A549 (cell line): Measurements from ENCODE around the gene ACAA1. TPM values are rescaled to one million over a fixed set of nuclear protein-coding genes. Genes with fewer than 3 reads are reported as not detected.

Experiments
- ATAC-seq, 2 experiments: fragments of 200-7000 bp in 1 of 2; fragments of >200 bp in 1 of 2; cut with Nextera tagmentation in 1 of 2; cut with Tn5 transposase in 1 of 2; 3 replicates each; pipeline versions ENCODE4 v1.8.0 to v1.9.1; 2018 to 2020; ENCODE audit warnings: mild to moderate bottlenecking in 1 of 2, moderate library complexity in 1 of 2
- CTCF ChIA-PET: fragments of 300-600 bp; sonication (Branson Sonifier 250); formaldehyde crosslinking; extraction: SDS; loops from one replicate; lab custom pipeline; 2021; ENCODE audit warnings: antibody characterized with exemption, inconsistent platforms; lab: Yijun Ruan, JAX
- POLR2A ChIA-PET: fragments of 350-600 bp; formaldehyde crosslinking; extraction: SDS; loops from one replicate; lab custom pipeline; 2021; ENCODE audit warnings: antibody characterized with exemption, inconsistent platforms; lab: Yijun Ruan, JAX
- DNase-seq, 2 experiments: peaks; one replicate each; pipeline versions ENCODE4 v3.0.0 to v3.0.0-alpha.2; 2011 to 2016; ENCODE audit warnings: low read depth in 1 of 2, low spot score in 1 of 2
- FAIRE-seq: peaks from 2 replicates; lab custom pipeline; 2011; peaks lifted over from hg19 to GRCh38; lab: Jason Lieb, UNC
- H3K27ac ChIP-seq, 2 experiments: fragments of >200 bp; sonication (Bioruptor Twin); formaldehyde crosslinking; 3 replicates each; pipeline ENCODE4 v1.5.1; 2016 to 2017
- H3K4me1 ChIP-seq: fragments of >200 bp; sonication (Bioruptor Twin); formaldehyde crosslinking; 3 replicates; pipeline ENCODE4 v1.6.1; 2016
- H3K4me2 ChIP-seq: fragments of >200 bp; sonication (Bioruptor Twin); formaldehyde crosslinking; 3 replicates; pipeline ENCODE4 v1.6.1; 2016
- H3K4me3 ChIP-seq: fragments of >200 bp; sonication (Bioruptor Twin); formaldehyde crosslinking; 3 replicates; pipeline ENCODE4 v1.5.1; 2016
- H3K9me3 ChIP-seq: fragments of >200 bp; sonication (Bioruptor Twin); formaldehyde crosslinking; 3 replicates; pipeline ENCODE4 v1.6.1; 2016
- BHLHE40 ChIP-seq: IDR thresholded peaks from 2 replicates; pipeline ENCODE4 v1.6.1; 2012; ENCODE audit warnings: low read depth, low read length, inconsistent platforms
- CBX2 ChIP-seq: fragments of 200-600 bp; sonication (generic); IDR thresholded peaks from 2 replicates; pipeline ENCODE4 v1.6.1; 2016; ENCODE audit warnings: low read depth, mild to moderate bottlenecking, borderline replicate concordance
- EHF ChIP-seq: fragments of 250-450 bp; sonication (Bioruptor Pico); IDR thresholded peaks from 2 replicates; pipeline ENCODE4 v1.5.0; 2020; ENCODE audit warnings: mild to moderate bottlenecking
- FOSB ChIP-seq: fragments of 250-450 bp; sonication (Bioruptor Pico); IDR thresholded peaks from 2 replicates; pipeline ENCODE4 v1.5.0; 2020; ENCODE audit warnings: mild to moderate bottlenecking, moderate library complexity
- FOXS1 ChIP-seq: fragments of 250-450 bp; sonication (Bioruptor Pico); IDR thresholded peaks from 2 replicates; pipeline ENCODE4 v1.5.0; 2020; ENCODE audit warnings: mild to moderate bottlenecking, moderate library complexity
- HEYL ChIP-seq: fragments of 250-450 bp; sonication (Bioruptor Pico); IDR thresholded peaks from 2 replicates; pipeline ENCODE4 v1.8.0; 2021; ENCODE audit warnings: mild to moderate bottlenecking, moderate library complexity
- HOXA7 ChIP-seq: fragments of 250-450 bp; sonication (Bioruptor Pico); IDR thresholded peaks from 2 replicates; pipeline ENCODE4 v1.5.0; 2020; ENCODE audit warnings: mild to moderate bottlenecking, moderate library complexity
- HOXB13 ChIP-seq: fragments of 250-450 bp; sonication (Bioruptor Pico); IDR thresholded peaks from 2 replicates; pipeline ENCODE4 v1.5.0; 2020; ENCODE audit warnings: low read depth, mild to moderate bottlenecking, moderate library complexity
- JUN ChIP-seq, 2 experiments: fragments of >200 bp; sonication (Bioruptor Twin); formaldehyde crosslinking; IDR thresholded peaks; 2 replicates in 1 of 2; 3 replicates in 1 of 2; pipeline ENCODE4 v1.6.1; 2016 to 2017
- JUNB ChIP-seq: fragments of >200 bp; sonication (Bioruptor Twin); formaldehyde crosslinking; IDR thresholded peaks from 2 replicates; pipeline ENCODE4 v1.6.1; 2016
- MAFK ChIP-seq: fragments of 450-650 bp; IDR thresholded peaks from 2 replicates; pipeline ENCODE4 v1.6.1; 2014; ENCODE audit not compliant: partially characterized antibody
- MAX ChIP-seq: IDR thresholded peaks from 2 replicates; pipeline ENCODE4 v1.6.1; 2012
- MYC ChIP-seq: IDR thresholded peaks from 2 replicates; pipeline ENCODE4 v1.6.1; 2012; ENCODE audit warnings: mild to moderate bottlenecking, inconsistent platforms, low read length, improper control_type of control experiment, borderline replicate concordance
- NPAS2 ChIP-seq: fragments of 250-450 bp; sonication (Bioruptor Pico); IDR thresholded peaks from 2 replicates; pipeline ENCODE4 v1.8.0; 2022; ENCODE audit warnings: mild to moderate bottlenecking, moderate library complexity, borderline replicate concordance
- NR3C1 ChIP-seq: fragments of >200 bp; sonication (Bioruptor Twin); formaldehyde crosslinking; IDR thresholded peaks from 3 replicates; pipeline ENCODE4 v1.6.1; 2017
- POLR2AphosphoS2 ChIP-seq: conservative IDR thresholded peaks from 2 replicates; pipeline ENCODE4 v1.6.1; 2012; ENCODE audit warnings: low read length, improper control_type of control experiment, inconsistent platforms
- RARB ChIP-seq: fragments of 250-450 bp; sonication (Bioruptor Pico); IDR thresholded peaks from 2 replicates; pipeline ENCODE4 v1.8.0; 2021; ENCODE audit warnings: mild to moderate bottlenecking, moderate library complexity
- REST ChIP-seq: fragments of 200-600 bp; sonication (generic); IDR thresholded peaks from 2 replicates; pipeline ENCODE4 v1.6.1; 2016; ENCODE audit warnings: antibody characterized with exemption, mild to moderate bottlenecking, moderate library complexity
- RNF2 ChIP-seq: fragments of 200-600 bp; sonication (generic); IDR thresholded peaks from 2 replicates; pipeline ENCODE4 v1.6.1; 2016; ENCODE audit warnings: low read depth, mild to moderate bottlenecking, antibody characterized with exemption, moderate library complexity, borderline replicate concordance
- SMC3 ChIP-seq: fragments of >200 bp; sonication (Bioruptor Twin); formaldehyde crosslinking; IDR thresholded peaks from 3 replicates; pipeline ENCODE4 v1.6.1; 2018; ENCODE audit warnings: inconsistent platforms
- ZC3H11A ChIP-seq: fragments of 450-650 bp; IDR thresholded peaks from 2 replicates; pipeline ENCODE4 v1.6.1; 2014; ENCODE audit warnings: antibody characterized with exemption, mild to moderate bottlenecking
- ZFP36 ChIP-seq: fragments of 450-650 bp; IDR thresholded peaks from 2 replicates; pipeline ENCODE4 v1.6.1; 2014; ENCODE audit warnings: borderline replicate concordance; ENCODE audit not compliant: partially characterized antibody
- ZNF302 ChIP-seq: fragments of 250-450 bp; sonication (Bioruptor Pico); IDR thresholded peaks from 2 replicates; pipeline ENCODE4 v1.9.0; 2021; ENCODE audit warnings: inconsistent platforms, mild to moderate bottlenecking, moderate library complexity
- WGBS: methylation state at CpG from one replicate; pipeline ENCODE4 v1.1.6; 2017; ENCODE audit errors: missing lambda C conversion rate; 5-methylcytosine and 5-hydroxymethylcytosine counted together
- polyA plus RNA-seq, 4 experiments: library from polyadenylated mRNA; depleted of rRNA in 3 of 4; stranded (reverse); fragments of >200 nt; fragmentation: RNase III in 1 of 4; extraction: RNeasy Plus Mini Kit Qiagen cat#74134 plus additional on column Dnase treatment in 1 of 4; gene quantifications; 2 replicates in 3 of 4; 3 replicates in 1 of 4; pipeline ENCODE4 v1.2.3, GENCODE V29; 2011 to 2017
- TF ChIP-seq, protein P1 (sequence below): IDR thresholded peaks from 2 replicates; pipeline ENCODE4 v1.6.1; 2012
- TF ChIP-seq, protein P2 (sequence below): fragments of >200 bp; sonication (Bioruptor Twin); formaldehyde crosslinking; IDR thresholded peaks from 2 replicates; pipeline ENCODE4 v1.6.1; 2016
- TF ChIP-seq, protein P3 (sequence below): fragments of >200 bp; sonication (Bioruptor Twin); formaldehyde crosslinking; IDR thresholded peaks from 3 replicates; pipeline ENCODE4 v1.5.1; 2016

ACAA1 gene
- polyA plus RNA-seq, 2 of the 4 experiments (the other 2 are of a cell fraction) = 36.8 to 53.2 TPM

DNA sequence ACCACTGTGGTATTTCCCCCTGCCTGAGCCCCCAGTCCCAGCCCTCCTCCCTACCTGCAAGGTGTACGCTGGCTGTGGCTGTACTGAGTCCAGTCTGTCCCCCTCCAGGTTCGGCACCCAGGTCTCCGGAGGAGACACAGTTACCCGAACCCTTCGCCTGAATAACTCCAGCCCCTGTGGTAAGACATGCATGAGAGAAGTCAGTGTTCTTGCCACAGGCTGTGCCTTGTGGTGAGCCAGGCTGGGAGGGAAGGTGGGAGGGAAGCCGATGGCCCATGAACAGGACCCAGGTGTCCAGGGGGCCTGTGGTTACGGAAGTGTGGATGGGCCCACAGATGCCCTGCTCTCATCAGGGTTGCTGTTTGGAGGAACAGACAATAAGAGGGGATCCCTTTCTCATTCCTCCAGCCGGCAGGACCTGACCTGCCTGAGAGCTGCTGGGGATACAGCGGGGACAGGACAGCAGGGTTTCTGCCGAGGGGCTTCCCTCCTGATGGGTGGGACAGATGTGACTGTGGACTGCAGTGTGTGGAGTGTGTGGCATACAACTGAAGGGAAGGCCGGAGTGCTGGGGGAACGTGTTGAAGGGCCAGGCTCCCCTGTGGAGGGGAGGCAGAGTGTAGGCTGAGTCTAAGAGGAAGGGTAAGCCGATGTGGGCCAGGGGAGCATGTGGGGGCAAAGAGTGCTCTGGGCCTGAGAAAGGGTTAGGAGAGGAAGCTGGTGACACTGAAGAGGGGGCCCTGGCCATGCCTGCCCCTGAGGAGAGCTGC is 21.9 kb downstream of the ACAA1 start:
- ChIA-PET POLR2A (interaction anchor here (2.6 kb wide), 1 partner anchor 22 kb away, joined by 12 read pairs; the partner anchor contains the start of gene ACAA1), CTCF (interaction anchor here (1.8 to 3.2 kb wide), 2 partner anchors 16 to 231 kb away, joined by 4 to 15 read pairs; partner anchors contain the start of gene XYLB)
- Histone ChIP-seq H3K9me3 (no peaks in the 10 kb centered on the region), H3K4me1 (no peaks in the 10 kb centered on the region), H3K4me2 (no peak overlapping the region), H3K4me3 (no peak overlapping the region), H3K27ac (no peak overlapping the region)
- DNase-seq (no peak), FAIRE-seq (no peak), ATAC-seq (no peak)
- TF ChIP-seq, protein P1, sequence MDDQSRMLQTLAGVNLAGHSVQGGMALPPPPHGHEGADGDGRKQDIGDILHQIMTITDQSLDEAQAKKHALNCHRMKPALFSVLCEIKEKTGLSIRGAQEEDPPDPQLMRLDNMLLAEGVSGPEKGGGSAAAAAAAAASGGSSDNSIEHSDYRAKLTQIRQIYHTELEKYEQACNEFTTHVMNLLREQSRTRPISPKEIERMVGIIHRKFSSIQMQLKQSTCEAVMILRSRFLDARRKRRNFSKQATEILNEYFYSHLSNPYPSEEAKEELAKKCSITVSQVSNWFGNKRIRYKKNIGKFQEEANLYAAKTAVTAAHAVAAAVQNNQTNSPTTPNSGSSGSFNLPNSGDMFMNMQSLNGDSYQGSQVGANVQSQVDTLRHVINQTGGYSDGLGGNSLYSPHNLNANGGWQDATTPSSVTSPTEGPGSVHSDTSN = no peak
- TF ChIP-seq NR3C1 = no peak
- TF ChIP-seq RARB = no peak
- no peak for TF ChIP-seq ZNF302 (CRISPR knock-in tag)
- WGBS = 81% methylated on average over 10 of the region's 13 CpGs

DNA sequence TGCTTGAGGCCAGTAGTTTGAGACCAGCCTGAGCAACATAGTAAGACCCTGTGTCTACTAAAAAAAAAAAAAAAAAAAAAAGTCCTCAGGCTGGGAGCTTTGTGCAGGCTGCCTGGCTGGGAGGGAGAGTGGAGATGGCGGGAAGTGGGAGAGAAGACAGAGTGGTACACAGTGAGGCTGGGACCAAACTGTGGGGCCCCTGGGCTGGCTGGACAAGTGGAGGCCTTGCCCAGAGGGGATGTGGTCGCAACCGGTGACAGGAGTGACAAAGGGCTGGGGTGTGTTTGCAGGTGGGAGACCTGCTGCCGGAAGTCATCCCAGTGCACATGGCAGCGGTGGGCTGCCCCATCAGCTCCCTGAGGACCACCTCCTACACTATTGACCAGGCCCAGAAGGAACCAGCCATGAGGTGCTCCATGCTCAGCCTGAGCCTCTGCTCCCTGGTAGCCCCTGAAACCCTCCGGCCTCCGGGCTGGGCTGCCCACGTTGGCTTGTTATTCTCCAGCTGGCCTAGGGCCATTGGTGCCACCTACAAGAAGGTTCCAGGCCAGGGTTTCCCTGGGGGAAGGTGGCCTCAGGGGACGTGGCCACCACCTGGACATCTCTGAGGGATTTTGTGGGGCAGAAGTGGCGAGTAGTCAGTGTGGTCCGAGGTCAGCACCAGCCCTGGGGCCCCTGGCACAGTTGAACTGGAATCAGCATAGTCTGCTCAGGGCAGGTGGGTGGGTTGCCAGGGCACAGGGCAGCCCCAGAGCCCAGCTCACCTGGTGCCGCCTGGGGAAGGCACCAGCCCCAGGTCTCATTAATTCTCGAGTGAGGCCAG is 22.7 kb downstream of the ACAA1 start:
- H3K4me1 ChIP-seq = no peaks in the 10 kb centered on the region
- H3K9me3 ChIP-seq = no peaks in the 10 kb centered on the region
- H3K4me3 ChIP-seq = no peak overlapping the region
- no peak overlapping the region for H3K4me2 ChIP-seq
- POLR2A ChIA-PET = no interaction called here
- no peak overlapping the region for H3K27ac ChIP-seq
- DNase-seq = no peak
- TF ChIP-seq CBX2 (no peak), ZFP36 (no peak), SMC3 (no peak), FOXS1 (CRISPR knock-in tag) (no peak), MAFK (no peak), POLR2AphosphoS2 (no peak), HOXB13 (CRISPR knock-in tag) (no peak)
- TF ChIP-seq, protein P2, sequence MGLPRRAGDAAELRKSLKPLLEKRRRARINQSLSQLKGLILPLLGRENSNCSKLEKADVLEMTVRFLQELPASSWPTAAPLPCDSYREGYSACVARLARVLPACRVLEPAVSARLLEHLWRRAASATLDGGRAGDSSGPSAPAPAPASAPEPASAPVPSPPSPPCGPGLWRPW = no peak
- no peak for FAIRE-seq
- WGBS = 78% methylated on average over 13 of the region's 13 CpGs
- ATAC-seq = no peak
- CTCF ChIA-PET = interaction anchor here (1.8 kb wide), 1 partner anchor 232 kb away, joined by 4 read pairs; the partner anchor contains the start of gene XYLB

DNA sequence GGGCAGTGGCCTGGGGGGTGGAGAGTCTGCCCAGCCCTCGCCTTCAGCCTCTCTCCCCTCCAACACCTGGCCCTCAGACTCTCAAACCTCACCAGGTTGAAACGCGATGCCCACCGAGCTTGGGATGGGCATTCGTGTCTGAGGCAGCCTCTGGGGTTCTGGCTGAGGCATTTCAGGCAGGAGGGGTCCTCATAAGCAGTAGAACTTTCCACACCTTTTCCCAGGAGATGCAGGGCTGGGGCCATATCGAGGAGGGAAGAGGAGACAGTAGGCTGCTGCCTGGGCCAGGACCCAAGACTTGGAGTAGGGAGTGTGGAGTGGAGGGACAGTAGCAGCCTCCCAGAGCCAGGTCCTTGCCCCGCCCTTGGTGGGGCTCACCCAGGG is 24.6 kb downstream of the ACAA1 start:
- H3K27ac ChIP-seq = no peak overlapping the region
- H3K4me3 ChIP-seq = no peak overlapping the region
- FAIRE-seq (no peak), ATAC-seq (no peak), DNase-seq (no peak)
- no peaks in the 10 kb centered on the region for H3K4me1 ChIP-seq
- ChIA-PET POLR2A (no interaction called here), CTCF (no interaction called here)
- H3K9me3 ChIP-seq = no peaks in the 10 kb centered on the region
- WGBS = 64% methylated on average over 7 of the region's 7 CpGs
- no peak overlapping the region for H3K4me2 ChIP-seq
- TF ChIP-seq NPAS2 (CRISPR knock-in tag) (no peak), JUN (IDR thresholded peaks at IDR 0.05) (no peak), REST (no peak), ZNF302 (CRISPR knock-in tag) (no peak), HOXB13 (CRISPR knock-in tag) (no peak), RNF2 (no peak), BHLHE40 (no peak), ZC3H11A (no peak), HEYL (no peak), FOSB (CRISPR knock-in tag) (no peak), JUNB (no peak), MYC (no peak), MAX (no peak), HOXA7 (CRISPR knock-in tag) (no peak), EHF (no peak)
- TF ChIP-seq, protein P3, sequence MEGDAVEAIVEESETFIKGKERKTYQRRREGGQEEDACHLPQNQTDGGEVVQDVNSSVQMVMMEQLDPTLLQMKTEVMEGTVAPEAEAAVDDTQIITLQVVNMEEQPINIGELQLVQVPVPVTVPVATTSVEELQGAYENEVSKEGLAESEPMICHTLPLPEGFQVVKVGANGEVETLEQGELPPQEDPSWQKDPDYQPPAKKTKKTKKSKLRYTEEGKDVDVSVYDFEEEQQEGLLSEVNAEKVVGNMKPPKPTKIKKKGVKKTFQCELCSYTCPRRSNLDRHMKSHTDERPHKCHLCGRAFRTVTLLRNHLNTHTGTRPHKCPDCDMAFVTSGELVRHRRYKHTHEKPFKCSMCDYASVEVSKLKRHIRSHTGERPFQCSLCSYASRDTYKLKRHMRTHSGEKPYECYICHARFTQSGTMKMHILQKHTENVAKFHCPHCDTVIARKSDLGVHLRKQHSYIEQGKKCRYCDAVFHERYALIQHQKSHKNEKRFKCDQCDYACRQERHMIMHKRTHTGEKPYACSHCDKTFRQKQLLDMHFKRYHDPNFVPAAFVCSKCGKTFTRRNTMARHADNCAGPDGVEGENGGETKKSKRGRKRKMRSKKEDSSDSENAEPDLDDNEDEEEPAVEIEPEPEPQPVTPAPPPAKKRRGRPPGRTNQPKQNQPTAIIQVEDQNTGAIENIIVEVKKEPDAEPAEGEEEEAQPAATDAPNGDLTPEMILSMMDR = no peak
